GM12878 (cell line): ENCODE measurements around the gene RNU1-3.
"Not testable (repeated sequence)": the region's sequence is repeated elsewhere in the genome, so short reads cannot be mapped to it uniquely, and the experiment has no call there.

Source experiments
- BHLHE40 ChIP-seq, 2 experiments: fragments of 450-650 bp in 1 of 2; IDR thresholded peaks; 2 replicates each; pipeline ENCODE4 v1.6.1; 2011 to 2017; ENCODE audit warnings: low read depth in 2 of 2, borderline replicate concordance in 1 of 2, improper control_type of control experiment in 1 of 2, low read length in 1 of 2, mild to moderate bottlenecking in 1 of 2
- CEBPB ChIP-seq, 2 experiments: fragments of 150-350 bp in 1 of 2; IDR thresholded peaks; 2 replicates each; pipeline ENCODE4 v1.6.1; 2012 to 2014; ENCODE audit warnings: low read depth in 2 of 2, low read length in 2 of 2, borderline replicate concordance in 1 of 2, inconsistent platforms in 1 of 2
- EZH2 ChIP-seq: IDR thresholded peaks from 2 replicates; pipeline ENCODE4 v1.6.1; 2012; ENCODE audit warnings: low read depth, mild to moderate bottlenecking, control low read depth, inconsistent platforms, low read length, borderline replicate concordance; ENCODE audit not compliant: control insufficient read depth
- POLR2A ChIP-seq: IDR thresholded peaks from 2 replicates; pipeline ENCODE4 v1.6.1; 2011; ENCODE audit warnings: low read depth, mild to moderate bottlenecking, low read length
- RFX5 ChIP-seq: IDR thresholded peaks from 2 replicates; pipeline ENCODE4 v1.6.1; 2011; ENCODE audit warnings: low read depth, low read length, improper control_type of control experiment
- TARDBP ChIP-seq: IDR thresholded peaks from 2 replicates; pipeline ENCODE4 v1.6.1; 2016; ENCODE audit warnings: borderline replicate concordance
- TBL1XR1 ChIP-seq: IDR thresholded peaks from 2 replicates; pipeline ENCODE4 v1.6.1; 2012; ENCODE audit warnings: low read depth, low read length, improper control_type of control experiment
- USF1 ChIP-seq: IDR thresholded peaks from 2 replicates; pipeline ENCODE4 v1.6.1; 2011; ENCODE audit warnings: borderline replicate concordance, low read depth, mild to moderate bottlenecking, moderate library complexity, mixed read lengths, low read length; ENCODE audit not compliant: insufficient read depth; ENCODE audit errors: extremely low read length
- ZNF687 ChIP-seq: fragments of 450-650 bp; IDR thresholded peaks from 2 replicates; pipeline ENCODE4 v1.6.1; 2017; ENCODE audit warnings: mild to moderate bottlenecking, moderate library complexity
- TF ChIP-seq, protein P1 (sequence below), 3 experiments: IDR thresholded peaks in 2 of 3; conservative IDR thresholded peaks in 1 of 3; 2 replicates each; pipeline ENCODE4 v1.5.1; 2011; ENCODE audit warnings: low read depth in 3 of 3, low read length in 3 of 3, mild to moderate bottlenecking in 3 of 3, control low read depth in 2 of 3, moderate library complexity in 2 of 3, inconsistent platforms in 1 of 3, mixed read lengths in 1 of 3; ENCODE audit not compliant: control insufficient read depth in 2 of 3, insufficient read depth in 1 of 3; ENCODE audit errors: extremely low read depth in 1 of 3
- TF ChIP-seq, protein P2 (sequence below): IDR thresholded peaks from 2 replicates; pipeline ENCODE4 v1.6.1; 2011; ENCODE audit warnings: low read depth, low read length, improper control_type of control experiment, borderline replicate concordance

DNA sequence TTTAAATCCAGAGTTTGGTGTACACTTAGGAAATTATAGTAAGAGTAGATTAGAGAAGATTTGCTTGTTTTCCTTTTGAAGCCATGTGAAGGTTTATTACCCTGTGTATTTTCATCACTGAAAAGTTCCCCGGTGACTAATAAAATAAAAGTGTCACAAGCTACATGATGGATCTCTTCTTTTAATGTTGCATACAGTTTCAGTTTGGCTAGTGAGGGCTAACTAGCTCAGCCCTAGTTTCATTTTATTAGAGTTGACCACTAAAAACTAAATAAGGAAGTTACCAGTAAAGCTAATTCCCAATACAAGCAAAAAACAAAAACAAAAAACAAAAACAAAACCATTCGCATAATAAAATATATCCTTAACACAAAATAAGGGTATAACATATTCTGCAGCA, 17.4 kb upstream of the RNU1-3 start:
- TF ChIP-seq USF1; EZH2; ZNF687; POLR2A; TARDBP; CEBPB (IDR thresholded peaks at IDR 0.05; ENCODE audit: borderline replicate concordance in 1 of 2, low read depth in 2 of 2, low read length in 2 of 2); TBL1XR1; BHLHE40 (IDR thresholded peaks at IDR 0.05; ENCODE audit: borderline replicate concordance in 1 of 2, low read depth in 2 of 2, low read length in 1 of 2); RFX5: not testable (repeated sequence)
- TF ChIP-seq, protein P1, sequence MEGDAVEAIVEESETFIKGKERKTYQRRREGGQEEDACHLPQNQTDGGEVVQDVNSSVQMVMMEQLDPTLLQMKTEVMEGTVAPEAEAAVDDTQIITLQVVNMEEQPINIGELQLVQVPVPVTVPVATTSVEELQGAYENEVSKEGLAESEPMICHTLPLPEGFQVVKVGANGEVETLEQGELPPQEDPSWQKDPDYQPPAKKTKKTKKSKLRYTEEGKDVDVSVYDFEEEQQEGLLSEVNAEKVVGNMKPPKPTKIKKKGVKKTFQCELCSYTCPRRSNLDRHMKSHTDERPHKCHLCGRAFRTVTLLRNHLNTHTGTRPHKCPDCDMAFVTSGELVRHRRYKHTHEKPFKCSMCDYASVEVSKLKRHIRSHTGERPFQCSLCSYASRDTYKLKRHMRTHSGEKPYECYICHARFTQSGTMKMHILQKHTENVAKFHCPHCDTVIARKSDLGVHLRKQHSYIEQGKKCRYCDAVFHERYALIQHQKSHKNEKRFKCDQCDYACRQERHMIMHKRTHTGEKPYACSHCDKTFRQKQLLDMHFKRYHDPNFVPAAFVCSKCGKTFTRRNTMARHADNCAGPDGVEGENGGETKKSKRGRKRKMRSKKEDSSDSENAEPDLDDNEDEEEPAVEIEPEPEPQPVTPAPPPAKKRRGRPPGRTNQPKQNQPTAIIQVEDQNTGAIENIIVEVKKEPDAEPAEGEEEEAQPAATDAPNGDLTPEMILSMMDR (IDR thresholded peaks at IDR 0.05 in 2 of 3, conservative IDR thresholded peaks at IDR 0.05 in 1 of 3; ENCODE audit: control insufficient read depth in 2 of 3, extremely low read depth in 1 of 3, insufficient read depth in 1 of 3, low read depth in 3 of 3, low read length in 3 of 3) = not testable (repeated sequence)
- TF ChIP-seq, protein P2, sequence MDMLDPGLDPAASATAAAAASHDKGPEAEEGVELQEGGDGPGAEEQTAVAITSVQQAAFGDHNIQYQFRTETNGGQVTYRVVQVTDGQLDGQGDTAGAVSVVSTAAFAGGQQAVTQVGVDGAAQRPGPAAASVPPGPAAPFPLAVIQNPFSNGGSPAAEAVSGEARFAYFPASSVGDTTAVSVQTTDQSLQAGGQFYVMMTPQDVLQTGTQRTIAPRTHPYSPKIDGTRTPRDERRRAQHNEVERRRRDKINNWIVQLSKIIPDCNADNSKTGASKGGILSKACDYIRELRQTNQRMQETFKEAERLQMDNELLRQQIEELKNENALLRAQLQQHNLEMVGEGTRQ = not testable (repeated sequence)
